Measurements from ENCODE around the gene SESN3.
"Not testable (repeated sequence)": the region's sequence is repeated elsewhere in the genome, so short reads cannot be mapped to it uniquely, and the experiment has no call there.

The SESN3 gene

GRCh38 chr11:95276139-95276538, 45.1 kb upstream of the SESN3 start:
- DNase-seq (ENCODE audit: low read depth in 1 of 2, low spot score in 1 of 2): no peak
- TF ChIP-seq, protein P1, sequence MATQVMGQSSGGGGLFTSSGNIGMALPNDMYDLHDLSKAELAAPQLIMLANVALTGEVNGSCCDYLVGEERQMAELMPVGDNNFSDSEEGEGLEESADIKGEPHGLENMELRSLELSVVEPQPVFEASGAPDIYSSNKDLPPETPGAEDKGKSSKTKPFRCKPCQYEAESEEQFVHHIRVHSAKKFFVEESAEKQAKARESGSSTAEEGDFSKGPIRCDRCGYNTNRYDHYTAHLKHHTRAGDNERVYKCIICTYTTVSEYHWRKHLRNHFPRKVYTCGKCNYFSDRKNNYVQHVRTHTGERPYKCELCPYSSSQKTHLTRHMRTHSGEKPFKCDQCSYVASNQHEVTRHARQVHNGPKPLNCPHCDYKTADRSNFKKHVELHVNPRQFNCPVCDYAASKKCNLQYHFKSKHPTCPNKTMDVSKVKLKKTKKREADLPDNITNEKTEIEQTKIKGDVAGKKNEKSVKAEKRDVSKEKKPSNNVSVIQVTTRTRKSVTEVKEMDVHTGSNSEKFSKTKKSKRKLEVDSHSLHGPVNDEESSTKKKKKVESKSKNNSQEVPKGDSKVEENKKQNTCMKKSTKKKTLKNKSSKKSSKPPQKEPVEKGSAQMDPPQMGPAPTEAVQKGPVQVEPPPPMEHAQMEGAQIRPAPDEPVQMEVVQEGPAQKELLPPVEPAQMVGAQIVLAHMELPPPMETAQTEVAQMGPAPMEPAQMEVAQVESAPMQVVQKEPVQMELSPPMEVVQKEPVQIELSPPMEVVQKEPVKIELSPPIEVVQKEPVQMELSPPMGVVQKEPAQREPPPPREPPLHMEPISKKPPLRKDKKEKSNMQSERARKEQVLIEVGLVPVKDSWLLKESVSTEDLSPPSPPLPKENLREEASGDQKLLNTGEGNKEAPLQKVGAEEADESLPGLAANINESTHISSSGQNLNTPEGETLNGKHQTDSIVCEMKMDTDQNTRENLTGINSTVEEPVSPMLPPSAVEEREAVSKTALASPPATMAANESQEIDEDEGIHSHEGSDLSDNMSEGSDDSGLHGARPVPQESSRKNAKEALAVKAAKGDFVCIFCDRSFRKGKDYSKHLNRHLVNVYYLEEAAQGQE (IDR thresholded peaks at IDR 0.05; ENCODE audit: insufficient replicate concordance, low read depth): no peak
- TF ChIP-seq GABPA (IDR thresholded peaks at IDR 0.05; ENCODE audit: low read depth) (no peak), POLR2AphosphoS5 (IDR thresholded peaks at IDR 0.05; ENCODE audit: low read depth) (no peak), SPI1 (IDR thresholded peaks at IDR 0.05; ENCODE audit: borderline replicate concordance, low read depth) (no peak)
- TF ChIP-seq, protein P2, sequence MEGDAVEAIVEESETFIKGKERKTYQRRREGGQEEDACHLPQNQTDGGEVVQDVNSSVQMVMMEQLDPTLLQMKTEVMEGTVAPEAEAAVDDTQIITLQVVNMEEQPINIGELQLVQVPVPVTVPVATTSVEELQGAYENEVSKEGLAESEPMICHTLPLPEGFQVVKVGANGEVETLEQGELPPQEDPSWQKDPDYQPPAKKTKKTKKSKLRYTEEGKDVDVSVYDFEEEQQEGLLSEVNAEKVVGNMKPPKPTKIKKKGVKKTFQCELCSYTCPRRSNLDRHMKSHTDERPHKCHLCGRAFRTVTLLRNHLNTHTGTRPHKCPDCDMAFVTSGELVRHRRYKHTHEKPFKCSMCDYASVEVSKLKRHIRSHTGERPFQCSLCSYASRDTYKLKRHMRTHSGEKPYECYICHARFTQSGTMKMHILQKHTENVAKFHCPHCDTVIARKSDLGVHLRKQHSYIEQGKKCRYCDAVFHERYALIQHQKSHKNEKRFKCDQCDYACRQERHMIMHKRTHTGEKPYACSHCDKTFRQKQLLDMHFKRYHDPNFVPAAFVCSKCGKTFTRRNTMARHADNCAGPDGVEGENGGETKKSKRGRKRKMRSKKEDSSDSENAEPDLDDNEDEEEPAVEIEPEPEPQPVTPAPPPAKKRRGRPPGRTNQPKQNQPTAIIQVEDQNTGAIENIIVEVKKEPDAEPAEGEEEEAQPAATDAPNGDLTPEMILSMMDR (IDR thresholded peaks at IDR 0.05; ENCODE audit: insufficient read depth, low read length): no peak
- Histone ChIP-seq H3K27me3 (ENCODE audit: insufficient read depth, poor library complexity, severe bottlenecking) (no peaks in the 10 kb centered on the region), H3K27ac (replicated peaks) (no peak overlapping the region), H3K4me3 (replicated peaks; ENCODE audit: insufficient read depth, low read length) (no peak overlapping the region)

GRCh38 chr11:95273618-95274017, 42.6 kb upstream of the SESN3 start:
- H3K4me3 ChIP-seq (replicated peaks; ENCODE audit: insufficient read depth, low read length); H3K27ac ChIP-seq (replicated peaks); H3K27me3 ChIP-seq (ENCODE audit: insufficient read depth, poor library complexity, severe bottlenecking); DNase-seq (ENCODE audit: low read depth in 1 of 2, low spot score in 1 of 2): not testable (repeated sequence)

DNA sequence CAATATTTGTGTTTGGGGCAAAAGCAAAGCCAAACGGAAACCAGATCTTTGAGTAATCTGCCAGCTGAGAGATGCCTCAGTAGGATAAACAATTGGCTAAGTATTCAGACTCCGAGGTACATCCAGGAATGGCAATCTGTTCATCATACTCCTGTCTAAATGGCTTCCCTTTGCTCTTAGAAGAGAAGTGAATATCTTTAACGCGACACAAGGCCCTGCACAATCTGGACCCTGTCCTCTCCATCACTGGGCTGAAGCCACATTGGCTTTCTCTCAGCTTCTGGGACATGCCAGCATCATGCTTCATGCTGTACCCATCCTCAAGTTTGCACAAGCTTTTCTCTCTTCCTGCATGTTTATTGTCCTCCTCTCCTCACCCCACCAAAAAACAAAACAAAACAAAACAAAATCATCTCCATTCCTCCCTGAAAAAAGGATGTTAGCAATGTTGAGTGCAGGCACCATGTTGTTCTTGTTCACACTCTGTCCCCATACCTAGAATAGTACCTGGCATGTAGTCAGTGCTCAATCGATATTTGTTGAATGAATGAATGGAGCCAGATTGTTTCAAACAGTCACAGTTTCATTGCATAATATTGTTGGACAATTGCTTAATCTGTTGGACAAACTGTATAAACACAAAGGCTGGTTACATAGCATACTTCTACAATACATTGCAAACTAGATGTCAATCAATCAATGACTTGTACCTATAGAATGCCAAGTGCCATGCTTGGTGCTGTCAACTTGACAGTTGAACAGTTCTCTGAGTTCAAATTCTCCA, 38.2 kb upstream of the SESN3 start:
- H3K27ac ChIP-seq (replicated peaks): no peak overlapping the region
- H3K4me3 ChIP-seq (replicated peaks; ENCODE audit: insufficient read depth, low read length): no peak overlapping the region
- DNase-seq (ENCODE audit: low read depth in 1 of 2, low spot score in 1 of 2): no peak
- no peaks in the 10 kb centered on the region for H3K27me3 ChIP-seq (ENCODE audit: insufficient read depth, poor library complexity, severe bottlenecking)
- TF ChIP-seq GABPA (IDR thresholded peaks at IDR 0.05; ENCODE audit: low read depth) (no peak), POLR2AphosphoS5 (IDR thresholded peaks at IDR 0.05; ENCODE audit: low read depth) (no peak), SPI1 (IDR thresholded peaks at IDR 0.05; ENCODE audit: borderline replicate concordance, low read depth) (no peak)
- TF ChIP-seq, protein P1 (IDR thresholded peaks at IDR 0.05; ENCODE audit: insufficient replicate concordance, low read depth): no peak
- TF ChIP-seq, protein P2 (IDR thresholded peaks at IDR 0.05; ENCODE audit: insufficient read depth, low read length): no peak

- no peak for TF ChIP-seq GABPA (IDR thresholded peaks at IDR 0.05; ENCODE audit: low read depth)
- TF ChIP-seq, protein P1 (IDR thresholded peaks at IDR 0.05; ENCODE audit: insufficient replicate concordance, low read depth): no peak
- TF ChIP-seq SPI1 (IDR thresholded peaks at IDR 0.05; ENCODE audit: borderline replicate concordance, low read depth): no peak
- TF ChIP-seq, protein P2 (IDR thresholded peaks at IDR 0.05; ENCODE audit: insufficient read depth, low read length): no peak
- no peak for TF ChIP-seq POLR2AphosphoS5 (IDR thresholded peaks at IDR 0.05; ENCODE audit: low read depth)
- Histone ChIP-seq H3K4me3 (replicated peaks; ENCODE audit: insufficient read depth, low read length) (no peak overlapping the region), H3K27me3 (ENCODE audit: insufficient read depth, poor library complexity, severe bottlenecking) (no peaks in the 10 kb centered on the region), H3K27ac (replicated peaks) (no peak overlapping the region)
- no peak for DNase-seq (ENCODE audit: low read depth in 1 of 2, low spot score in 1 of 2)
Observed at GRCh38 chr11:95268391-95268790, 37.4 kb upstream of the SESN3 start.

Data from HL-60 (cell line).